SK-N-DZ (cell line): ENCODE data around the gene PKP4.

Experiments
- small RNA-seq, 2 experiments: library from RNA; depleted of rRNA; stranded (forward); fragments of <200 nt; gene quantifications; one replicate each; pipeline ENCODE3, GENCODE V24; 2014

Gene PKP4

Small RNA genes within 50 kb of the gene (small RNA-seq; reads per million reads assigned to genes)
- 0 reads per million in 2 experiments for gene AC005042.3
- gene RN7SL393P = 0 to 0.04 reads per million in 2 experiments
